GM18870 (cell line): ENCODE data around the gene CSNK1G2.

Experiments
- ATAC-seq: cut with Tn5 transposase; IDR thresholded peaks from one replicate; pipeline ENCODE4 v1.9.1; 2021; ENCODE audit warnings: moderate library complexity; ENCODE audit not compliant: unreplicated experiment

The CSNK1G2 gene

DNA sequence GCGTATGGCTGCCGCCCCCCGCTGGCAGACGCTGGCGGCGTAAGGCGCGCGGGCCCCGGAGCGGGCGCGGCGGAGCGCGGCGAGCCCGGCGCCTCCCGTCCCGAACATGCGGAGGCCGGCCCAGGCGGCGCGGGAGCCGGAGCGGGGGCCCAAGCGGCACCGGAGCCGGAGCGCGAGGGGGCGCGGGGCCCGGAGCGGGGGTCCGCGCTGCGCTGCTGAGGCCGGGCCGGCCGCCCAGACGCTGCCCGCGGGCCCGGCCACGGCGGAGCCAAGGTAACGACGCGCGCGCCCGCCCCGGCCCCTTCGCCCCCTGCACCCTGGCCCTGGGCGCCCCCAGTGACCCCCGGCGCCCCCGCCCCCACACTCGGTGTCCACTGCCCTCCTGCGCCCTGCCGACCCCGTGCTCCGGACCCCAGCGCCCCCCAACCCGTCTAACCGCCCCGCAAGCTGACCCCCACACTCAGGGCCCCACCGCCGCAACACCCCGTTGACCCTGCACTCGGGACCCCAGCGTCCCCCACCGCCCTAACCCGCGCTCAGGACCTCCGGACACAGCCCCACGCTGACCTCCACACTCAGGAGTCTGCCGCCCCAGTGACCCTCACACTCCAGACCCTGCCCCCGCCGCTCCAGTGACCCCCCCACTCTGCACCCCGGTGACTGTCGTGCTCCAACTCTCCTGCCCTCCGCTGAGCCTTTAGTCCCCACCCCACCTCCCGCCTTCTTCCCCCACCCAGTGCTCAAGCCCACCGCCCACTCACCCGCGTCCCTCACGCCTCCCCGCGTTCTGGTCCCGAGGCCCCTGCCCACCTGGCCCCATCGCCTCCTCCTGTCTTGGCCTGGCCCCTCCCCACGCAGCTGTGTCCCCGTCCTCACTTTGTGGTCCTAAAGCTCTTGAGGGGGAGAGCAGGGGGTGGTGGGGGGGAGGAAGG is at the start of gene CSNK1G2:
Gene CSNK1G2 (plus strand): TSS at position 27 of the 932 bp plus-strand sequence. CDS start 28,601 bp downstream, outside the sequence.
- ATAC-seq, result no peak

DNA sequence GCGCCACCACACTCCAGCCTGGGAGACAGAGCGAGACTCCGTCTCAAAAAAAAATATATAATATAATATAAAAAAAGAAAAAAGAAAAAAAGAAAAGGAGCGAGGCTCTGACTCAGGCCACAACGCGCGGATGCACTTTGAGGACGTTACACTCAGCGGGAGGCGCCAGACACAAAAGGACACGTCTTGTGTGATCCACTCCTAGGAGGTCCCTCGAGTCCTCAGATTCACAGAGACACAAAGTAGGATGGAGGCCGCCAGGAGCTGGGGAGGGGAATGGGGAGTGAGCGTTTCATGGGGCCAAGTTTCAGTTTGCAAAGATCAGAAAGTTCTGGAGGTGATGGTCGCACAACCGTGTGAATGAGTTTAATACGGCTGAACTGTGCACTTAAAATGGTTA is 47.2 kb upstream of the CSNK1G2 start:
- no peak for ATAC-seq

DNA sequence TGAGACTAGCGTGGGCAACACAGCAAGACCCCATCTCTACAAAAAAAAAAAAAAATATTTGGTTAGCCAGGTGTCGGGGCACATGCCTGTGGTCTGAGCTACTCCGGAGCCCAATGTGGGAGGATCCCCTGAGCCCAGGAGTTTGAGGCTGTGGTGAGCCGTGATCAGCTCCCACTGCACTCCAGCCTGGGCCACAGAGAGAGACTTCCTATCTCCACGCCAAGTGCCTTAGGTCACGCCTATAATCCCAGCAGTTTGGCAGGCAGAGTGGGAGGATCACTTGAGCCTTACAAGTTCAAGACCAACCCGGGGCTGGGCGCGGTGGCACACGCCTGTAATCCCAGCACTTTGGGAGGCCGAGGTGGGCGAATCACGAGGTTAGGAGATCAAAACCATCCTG is 44.5 kb upstream of the CSNK1G2 start:
- ATAC-seq, result no peak

DNA sequence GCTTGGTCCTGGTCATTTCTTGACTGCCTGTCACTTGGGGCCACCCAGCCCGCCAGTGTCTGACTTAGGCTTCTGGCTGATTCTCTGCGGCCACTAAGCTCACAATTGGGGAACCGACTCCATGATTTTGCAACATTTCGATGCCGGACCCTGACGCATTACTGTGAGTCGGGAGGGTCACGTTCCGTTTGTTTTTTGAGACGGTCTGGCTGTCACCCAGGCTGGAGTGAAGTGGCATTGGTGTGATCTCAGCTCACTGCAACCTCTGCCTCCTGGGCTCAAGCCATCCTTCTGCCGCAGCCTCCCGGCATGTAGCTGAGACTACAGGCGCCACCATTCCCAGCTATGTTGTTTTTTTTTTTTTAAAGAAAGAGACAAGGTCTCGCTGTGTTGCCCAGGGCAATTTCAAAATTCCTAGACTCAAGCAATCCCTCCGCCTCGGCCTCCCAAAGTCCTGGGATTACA is 39.0 kb upstream of the CSNK1G2 start:
- ATAC-seq, result no peak

DNA sequence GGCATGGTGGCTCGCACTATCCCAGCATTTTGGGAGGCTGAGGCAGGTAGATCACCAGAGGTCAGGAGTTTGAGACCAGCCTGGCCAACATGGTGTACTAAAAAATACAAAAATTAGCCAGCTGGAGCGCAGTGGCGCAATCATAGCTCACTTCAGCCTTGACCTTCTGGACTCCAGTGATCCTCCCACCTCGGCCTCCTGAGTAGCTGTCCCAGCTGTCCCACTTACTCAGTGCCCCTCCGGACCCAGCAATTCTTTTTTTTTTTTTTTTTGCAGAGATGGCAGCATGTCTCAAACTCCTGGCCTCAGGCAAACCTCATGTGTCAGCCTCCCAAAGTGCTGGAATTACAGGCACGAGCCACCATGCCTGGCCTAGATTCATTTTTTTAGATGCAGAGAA is 38.0 kb upstream of the CSNK1G2 start:
- no peak for ATAC-seq

DNA sequence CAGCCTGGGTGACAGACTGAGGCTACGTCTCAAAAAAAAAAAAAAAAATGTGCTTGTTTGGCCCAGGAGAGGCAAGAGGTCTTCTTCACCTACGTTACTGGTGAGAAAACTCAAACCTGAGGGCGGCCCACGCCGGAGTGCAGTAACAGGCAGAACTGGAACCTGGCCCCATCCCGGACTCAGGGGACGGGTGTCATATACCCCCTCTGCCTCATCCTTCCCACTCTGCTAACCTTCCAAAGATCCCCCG is 36.2 kb upstream of the CSNK1G2 start:
- no peak for ATAC-seq

DNA sequence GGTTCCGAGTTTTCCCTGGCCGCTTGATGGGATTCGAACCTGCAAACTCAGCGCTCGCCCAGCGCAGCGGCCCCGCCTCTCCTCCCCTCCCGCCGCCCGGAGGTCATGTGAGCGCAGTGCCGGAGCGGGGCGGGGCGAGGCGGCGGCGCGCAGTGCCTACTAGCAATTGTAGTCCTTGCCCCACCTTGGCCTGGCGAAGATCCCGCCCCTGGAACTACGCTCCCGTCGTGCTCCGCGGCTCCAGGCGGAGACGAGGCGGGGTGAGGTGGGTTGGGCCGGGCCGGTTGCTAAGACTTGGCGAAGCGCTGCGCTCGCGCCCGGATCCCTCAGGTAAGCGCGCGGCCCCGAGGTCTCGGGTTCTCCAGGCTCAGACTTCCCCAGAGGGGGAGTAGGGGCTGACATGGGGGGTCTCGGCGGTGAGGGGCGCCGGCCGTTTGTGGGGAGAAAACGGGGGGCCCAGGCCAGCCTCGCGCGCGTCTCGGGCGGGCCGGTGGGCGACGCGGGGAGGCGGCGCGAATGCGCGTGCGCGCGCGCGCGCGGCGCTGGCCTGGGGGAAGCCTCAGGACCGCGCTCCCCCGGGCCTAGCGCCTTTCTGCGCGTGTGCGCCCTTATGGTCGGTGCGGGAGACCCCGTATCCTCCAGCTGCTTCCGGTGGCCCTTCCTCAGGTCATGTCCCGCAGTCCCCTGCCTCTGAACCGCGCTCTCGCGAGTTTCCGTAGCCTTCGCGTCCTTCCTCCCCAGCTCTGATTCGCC is 35.7 kb upstream of the CSNK1G2 start, which contains the start of the genes ADAT3 and SCAMP4:
Gene ADAT3 (plus strand): TSS at position 290 of the 753 bp plus-strand sequence. CDS start 6,649 bp downstream, outside the sequence.
Gene SCAMP4 (plus strand): TSS at position 290 of the 753 bp plus-strand sequence. CDS start 9,621 bp downstream, outside the sequence.
- no peak for ATAC-seq

DNA sequence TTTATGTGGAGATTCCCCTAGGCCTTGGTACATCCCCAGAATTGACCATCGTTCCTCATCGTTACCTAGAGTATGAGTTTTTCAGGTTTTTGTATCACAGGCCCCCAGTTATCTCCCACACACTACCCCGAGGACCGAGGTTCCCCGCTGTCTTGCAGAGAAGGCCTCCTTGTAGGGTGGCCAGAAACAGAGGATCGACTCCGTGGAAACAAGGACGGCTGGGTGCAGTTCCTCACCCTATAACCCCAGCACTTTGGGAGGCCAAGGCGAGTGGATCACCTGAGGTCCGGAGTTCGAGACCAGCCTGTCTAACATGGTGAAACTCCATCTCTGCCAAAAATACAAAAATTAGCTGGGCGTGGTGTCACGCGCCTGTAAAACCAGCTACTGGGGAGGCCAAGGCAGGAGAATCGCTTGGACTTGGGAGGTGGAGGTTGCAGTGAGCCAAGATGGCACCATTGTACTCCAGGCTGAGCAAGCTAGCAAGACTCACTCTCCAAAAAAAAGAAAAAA is 35.1 kb upstream of the CSNK1G2 start:
- no peak for ATAC-seq

DNA sequence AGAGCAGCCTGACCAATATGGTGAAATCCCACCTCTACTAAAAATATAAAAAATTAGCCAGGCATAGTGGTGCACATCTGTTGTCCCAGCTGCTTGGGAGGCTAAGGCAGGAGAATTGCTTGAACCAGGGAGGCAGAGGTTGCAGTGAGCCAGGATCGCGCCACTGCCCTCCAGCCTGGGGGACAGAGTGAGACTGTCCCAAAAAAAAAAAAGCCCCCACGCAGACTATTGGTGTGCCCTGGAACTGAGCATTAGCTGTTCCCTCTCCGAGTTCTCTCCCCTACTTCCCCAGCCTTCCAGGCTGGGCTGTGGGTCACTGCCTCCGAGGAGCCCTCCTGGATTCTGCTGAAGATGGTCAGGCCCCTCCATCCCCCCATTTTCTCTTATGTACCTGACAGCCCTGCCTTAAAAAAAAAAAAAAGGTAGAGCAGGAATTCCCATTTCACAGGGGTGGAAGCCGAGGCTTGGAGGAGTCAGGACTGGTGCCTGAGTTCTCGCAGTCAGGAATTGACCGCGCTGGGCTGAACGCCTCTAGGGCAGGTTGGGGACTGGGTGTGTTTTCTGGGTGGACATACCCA is 33.9 kb upstream of the CSNK1G2 start:
- ATAC-seq, result no peak

DNA sequence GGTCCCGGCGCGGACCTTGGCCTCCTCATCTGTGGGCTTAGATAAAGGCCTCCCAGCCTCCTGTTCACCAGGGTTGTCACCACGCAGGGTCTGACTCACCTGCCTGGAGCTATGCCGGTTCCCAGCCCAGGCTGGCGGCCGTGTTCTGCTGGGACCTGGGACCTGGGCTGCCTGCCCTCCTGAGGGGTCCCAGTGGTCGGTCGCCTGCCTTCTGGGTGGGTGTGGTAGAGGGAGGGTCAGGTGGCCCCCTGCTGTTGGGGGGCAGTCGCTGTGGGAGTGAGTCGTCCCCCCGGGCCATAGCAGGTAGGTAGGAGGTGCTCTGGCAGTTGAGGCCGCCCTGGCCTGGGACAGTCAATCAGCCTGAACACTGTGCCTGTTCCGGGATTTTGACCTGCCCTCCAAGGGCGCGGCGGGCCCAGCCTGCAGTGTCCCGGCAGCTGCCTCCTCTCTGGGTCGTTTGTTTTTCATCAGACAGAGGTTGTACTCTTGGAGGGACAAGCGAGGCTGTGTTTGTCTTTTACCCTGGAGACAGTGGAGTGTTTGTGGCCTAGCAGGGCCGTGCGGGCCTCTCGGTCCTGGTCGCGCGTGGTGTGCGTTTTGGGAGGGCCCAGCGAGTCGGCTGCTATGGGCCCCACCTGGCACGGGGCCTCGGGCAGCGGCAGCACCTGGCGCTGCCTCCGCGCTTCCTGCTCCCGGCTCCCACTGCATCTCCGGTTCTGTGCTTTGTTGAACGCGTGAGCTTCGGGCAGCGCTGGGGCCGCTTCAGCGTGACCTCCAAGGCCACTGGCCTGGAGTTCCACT is 33.2 kb upstream of the CSNK1G2 start:
- ATAC-seq, result no peak

DNA sequence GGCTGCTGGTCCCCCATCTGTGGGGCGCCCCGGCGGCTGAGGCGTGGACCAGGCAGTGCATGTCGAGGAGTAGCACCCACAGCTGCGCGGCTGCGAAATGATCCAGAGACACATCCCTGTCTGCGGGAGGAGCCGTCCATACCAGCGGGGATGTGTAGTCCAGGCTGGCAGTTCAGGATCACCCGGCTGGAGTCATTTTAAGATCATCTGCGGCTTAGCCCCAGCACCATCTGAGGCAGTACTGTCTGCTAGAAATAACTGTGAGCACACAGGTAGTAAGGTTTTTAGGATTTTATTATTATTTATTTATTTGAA is 32.7 kb upstream of the CSNK1G2 start:
- ATAC-seq, result no peak

DNA sequence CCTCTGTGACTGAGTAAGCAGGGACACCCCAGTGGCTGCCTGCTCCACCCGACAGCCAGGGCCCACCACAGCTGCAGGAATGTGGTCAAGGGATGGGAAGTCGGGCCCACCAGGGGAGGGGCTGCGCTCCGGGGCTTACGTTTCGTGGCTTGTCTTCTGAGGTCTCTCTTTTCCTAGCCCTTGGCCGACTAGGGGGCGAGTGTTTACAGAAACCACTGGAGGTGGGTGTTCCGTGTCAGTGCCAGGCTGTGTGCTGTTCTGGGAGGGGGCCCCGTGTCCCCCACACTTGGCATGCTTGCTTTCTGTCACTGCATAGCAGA is 31.3 kb upstream of the CSNK1G2 start:
- no peak for ATAC-seq

DNA sequence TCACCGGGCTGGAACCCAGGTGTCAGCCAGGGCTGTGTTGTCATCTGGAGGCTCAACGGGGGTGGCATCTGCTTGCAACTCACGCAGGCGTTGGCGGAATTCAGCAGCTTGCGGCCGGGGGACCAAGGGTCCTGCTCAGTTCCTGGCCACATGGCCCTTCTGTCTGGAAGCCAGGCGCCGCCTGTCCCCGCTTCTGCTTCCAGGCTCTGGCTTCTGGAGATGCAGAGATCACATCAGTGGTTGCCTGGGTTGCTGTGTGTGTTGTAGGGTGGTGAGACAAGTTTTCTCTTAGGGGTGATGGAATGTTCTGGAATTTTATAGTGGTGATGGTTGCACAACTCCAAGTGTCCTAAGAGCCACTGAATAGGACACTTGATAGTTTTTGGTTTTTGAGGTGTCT is 30.8 kb upstream of the CSNK1G2 start:
- ATAC-seq, result no peak

DNA sequence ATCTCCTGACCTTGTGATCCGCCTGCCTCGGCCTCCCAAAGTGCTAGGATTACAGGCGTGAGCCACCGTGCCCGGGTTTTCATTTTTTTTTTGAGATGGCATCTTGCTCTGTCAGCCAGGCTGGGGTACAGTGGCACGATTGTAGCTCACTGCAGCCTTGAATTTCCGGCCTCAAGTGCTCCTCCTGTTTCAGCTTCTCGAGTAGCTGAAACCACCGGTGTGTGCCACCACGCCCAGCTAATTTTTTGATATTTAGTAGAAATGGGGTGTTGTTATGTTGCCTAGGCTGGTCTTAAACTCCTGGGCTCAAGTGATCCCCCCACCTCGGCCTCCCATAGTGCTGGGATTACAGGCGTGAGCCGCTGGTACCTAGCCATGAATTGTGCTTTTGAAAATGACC is 29.9 kb upstream of the CSNK1G2 start:
- no peak for ATAC-seq

DNA sequence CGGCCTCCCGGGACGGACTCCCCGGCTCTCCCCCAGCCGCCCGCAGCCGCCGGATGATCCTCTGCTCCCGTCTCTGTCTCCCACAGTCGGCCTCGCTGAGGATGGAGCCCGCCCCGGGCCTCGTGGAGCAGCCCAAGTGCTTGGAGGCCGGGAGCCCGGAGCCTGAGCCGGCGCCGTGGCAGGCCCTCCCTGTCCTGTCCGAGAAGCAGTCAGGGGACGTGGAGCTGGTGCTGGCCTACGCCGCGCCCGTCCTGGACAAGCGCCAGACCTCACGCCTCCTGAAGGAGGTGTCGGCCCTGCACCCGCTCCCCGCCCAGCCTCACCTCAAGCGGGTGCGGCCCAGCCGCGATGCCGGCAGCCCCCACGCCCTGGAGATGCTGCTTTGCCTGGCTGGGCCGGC is 29.0 kb upstream of the CSNK1G2 start:
- no peak for ATAC-seq

DNA sequence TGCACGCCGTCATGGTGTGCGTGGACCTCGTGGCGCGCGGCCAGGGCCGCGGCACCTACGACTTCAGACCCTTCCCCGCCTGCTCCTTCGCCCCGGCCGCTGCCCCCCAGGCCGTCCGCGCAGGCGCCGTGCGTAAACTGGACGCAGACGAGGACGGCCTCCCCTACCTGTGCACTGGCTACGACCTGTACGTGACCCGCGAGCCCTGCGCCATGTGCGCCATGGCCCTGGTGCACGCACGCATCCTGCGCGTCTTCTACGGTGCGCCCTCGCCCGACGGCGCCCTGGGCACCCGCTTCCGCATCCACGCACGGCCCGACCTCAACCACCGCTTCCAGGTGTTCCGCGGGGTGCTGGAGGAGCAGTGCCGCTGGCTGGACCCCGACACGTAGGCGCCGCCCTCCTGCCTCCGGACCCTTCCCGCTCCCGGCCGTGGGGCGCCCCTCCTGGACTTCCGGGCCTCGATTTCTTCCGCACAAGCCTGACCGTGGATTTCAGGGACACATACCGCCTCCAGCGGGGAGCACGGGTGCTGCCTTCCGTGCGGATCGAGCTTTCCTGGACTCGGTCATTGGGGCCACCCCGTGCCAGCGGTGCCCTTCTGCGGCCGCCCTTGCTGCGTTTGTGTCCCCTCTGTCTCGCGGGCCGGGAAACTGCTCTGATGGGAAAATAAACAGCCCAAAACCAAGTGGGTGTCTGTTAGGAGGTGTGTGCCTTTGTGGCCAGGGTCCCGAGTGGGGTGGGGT is 28.0 kb upstream of the CSNK1G2 start:
- no peak for ATAC-seq

DNA sequence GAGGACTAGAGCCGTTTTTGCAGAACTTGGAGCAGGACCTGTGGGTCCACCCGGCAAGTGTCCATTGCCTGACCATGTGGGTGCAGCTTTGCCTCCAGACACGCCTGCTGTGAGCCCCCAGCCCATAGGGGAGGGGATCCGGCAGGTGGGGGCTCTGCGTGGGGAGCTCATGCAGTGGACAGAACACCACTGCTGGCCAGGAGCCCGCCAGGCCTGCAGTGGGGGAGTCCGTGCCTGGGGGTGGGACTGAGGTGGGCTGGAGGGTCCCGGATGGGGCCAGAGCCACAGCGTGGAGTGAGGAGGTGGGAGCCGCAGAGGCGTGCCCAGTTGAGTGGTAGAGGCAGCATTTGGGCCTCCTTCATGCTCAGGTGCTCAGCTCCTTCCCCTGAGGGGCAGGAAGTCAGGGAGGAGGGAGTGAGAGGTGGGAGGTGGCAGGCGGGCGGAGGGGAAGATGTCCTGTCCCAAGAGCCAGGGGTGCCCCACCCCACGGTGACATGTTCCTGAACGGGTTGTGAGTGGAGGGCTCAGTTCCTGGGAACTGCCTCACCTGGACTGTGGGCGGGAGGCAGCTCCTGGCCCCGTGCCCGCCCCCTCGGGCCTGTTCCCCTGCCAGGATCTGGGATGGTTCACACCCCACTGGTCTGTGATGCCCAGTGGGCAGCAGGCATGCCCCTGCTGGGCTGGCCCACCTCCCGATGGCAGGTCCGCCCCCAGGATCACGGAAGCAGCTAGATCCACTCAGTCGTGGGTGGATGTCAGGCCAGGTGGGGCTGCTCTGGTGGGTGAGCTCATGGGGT is 27.0 kb upstream of the CSNK1G2 start:
- no peak for ATAC-seq

DNA sequence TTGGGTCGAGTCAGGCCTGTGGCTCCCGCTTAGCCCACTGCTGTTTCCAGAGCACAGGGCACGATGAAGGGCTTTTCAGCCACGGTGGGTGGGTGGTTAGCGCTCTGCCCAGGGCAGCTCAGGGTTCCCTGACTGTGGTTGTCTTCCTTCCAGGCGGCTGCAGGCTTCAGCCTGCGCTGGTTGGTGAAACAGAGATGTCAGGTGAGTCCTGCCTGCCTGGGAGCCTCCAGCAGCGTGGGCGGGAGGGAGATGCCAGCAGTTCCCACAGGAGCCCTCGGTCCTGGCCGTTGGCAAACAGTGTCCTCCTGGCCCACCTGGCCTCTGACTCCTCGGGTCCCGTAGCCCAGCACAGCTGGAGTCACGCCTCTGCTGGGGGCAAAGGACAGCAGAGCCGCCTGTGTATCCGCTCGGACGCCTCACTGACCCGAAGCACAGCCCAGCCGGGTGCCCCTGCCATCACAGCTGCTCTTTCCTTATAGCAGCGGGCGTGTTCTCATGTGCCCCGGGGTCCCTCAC is 26.1 kb upstream of the CSNK1G2 start:
- no peak for ATAC-seq

DNA sequence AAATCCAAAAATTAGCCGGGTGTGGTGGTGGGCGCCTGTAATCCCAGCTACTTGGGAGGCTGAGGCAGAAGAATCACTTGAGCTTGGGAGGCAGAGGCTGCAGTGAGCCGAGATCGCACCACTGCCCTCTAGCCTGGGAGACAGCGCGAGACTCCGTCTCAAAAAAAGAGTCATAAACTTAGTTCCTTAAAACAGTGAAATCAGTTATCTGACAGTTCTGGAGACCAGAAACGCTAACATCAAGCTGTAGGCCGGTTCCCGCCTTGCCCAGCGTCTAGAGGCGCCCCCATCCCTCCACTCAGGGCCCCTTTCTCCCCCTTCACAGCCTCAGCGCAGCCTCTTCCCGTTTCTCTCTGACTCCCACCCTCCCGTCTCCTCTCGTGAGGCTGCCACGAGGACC is 23.8 kb upstream of the CSNK1G2 start:
- ATAC-seq, result no peak
